Measurements from ENCODE around the gene PLGRKT. TPM values are rescaled to one million over a fixed set of nuclear protein-coding genes. Genes with fewer than 3 reads are reported as not detected.

PLGRKT gene
- total RNA-seq, 1 experiment from 2014 or later: 15.1 TPM

DNA sequence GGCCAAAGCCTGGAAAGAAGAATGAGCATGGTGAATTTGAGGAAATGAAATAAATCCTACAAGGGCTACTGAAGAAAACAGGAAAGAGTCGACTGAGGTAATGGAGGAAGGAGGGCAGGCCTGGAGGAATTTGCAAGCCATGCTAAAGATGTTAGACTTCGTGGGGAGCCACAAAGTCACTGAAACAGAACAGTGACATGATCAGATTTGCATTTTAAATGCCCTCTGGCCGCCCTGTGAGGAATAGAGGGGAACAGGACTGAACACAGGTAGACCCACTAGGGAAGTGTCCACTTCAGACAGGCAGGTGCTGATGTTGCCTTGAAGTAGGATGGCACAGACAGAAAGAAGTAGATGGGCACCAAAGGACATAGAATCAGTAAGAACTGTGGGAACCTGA, 55.2 kb downstream of the PLGRKT start:
- intact Hi-C loops (cut with micrococcal nuclease; ENCODE audit: unreplicated experiment): no loop called here
- H3K36me3 Mint-ChIP-seq (ENCODE audit: insufficient read depth, unreplicated experiment): no peaks in the 10 kb centered on the region
- no peak overlapping the region for H3K27ac Mint-ChIP-seq (ENCODE audit: unreplicated experiment)
- no peaks in the 10 kb centered on the region for H3K9me3 Mint-ChIP-seq (ENCODE audit: low read depth, unreplicated experiment)
- TF ChIP-seq, protein P1, sequence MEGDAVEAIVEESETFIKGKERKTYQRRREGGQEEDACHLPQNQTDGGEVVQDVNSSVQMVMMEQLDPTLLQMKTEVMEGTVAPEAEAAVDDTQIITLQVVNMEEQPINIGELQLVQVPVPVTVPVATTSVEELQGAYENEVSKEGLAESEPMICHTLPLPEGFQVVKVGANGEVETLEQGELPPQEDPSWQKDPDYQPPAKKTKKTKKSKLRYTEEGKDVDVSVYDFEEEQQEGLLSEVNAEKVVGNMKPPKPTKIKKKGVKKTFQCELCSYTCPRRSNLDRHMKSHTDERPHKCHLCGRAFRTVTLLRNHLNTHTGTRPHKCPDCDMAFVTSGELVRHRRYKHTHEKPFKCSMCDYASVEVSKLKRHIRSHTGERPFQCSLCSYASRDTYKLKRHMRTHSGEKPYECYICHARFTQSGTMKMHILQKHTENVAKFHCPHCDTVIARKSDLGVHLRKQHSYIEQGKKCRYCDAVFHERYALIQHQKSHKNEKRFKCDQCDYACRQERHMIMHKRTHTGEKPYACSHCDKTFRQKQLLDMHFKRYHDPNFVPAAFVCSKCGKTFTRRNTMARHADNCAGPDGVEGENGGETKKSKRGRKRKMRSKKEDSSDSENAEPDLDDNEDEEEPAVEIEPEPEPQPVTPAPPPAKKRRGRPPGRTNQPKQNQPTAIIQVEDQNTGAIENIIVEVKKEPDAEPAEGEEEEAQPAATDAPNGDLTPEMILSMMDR (IDR thresholded peaks at IDR 0.05; ENCODE audit: unreplicated experiment): no peak
- BruUV-seq (replicated peaks): no TSS peak
- H3K4me1 Mint-ChIP-seq (ENCODE audit: low read depth, unreplicated experiment): no peaks in the 10 kb centered on the region
- H3K4me3 Mint-ChIP-seq (ENCODE audit: low read depth, unreplicated experiment): no peak overlapping the region
- H3K27me3 Mint-ChIP-seq (ENCODE audit: unreplicated experiment): no peaks in the 10 kb centered on the region
- DNase-seq: no peak
- CTCF ChIA-PET: no interaction called here

DNA sequence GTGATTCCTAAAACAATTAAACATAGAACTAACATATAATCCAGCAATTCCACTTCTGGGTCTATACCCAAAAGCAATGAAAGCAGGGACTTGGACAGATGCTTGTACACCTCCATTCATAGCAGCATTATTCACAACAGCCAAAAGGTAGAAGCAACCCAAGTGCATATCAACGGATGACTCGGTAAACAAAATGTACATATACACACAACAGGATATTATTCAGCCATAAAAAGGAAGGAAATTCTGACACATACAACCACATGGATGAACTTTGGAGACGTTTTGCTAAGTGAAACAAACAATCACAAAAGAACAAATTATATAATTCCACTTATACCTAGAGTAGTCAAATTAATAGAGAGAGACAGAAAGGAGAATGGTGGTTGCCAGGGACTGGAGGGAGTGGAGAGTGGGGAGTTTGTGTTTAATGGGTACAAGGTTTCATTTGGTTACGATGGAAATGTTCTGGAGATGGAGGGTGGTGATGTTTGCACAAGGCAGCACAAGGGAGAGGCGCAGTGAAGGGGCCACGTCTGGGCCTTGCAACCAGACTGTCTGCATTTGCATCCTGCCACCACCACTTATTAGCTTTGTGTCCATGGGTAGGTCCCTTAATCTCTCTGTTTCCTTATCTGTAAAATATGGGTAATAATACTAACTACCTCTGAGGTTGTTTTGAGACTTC, 61.8 kb downstream of the PLGRKT start:
- Mint-ChIP-seq H3K4me1 (ENCODE audit: low read depth, unreplicated experiment) (peaks cover 9% of the 10 kb centered on the region), H3K36me3 (ENCODE audit: insufficient read depth, unreplicated experiment) (no peaks in the 10 kb centered on the region), H3K4me3 (ENCODE audit: low read depth, unreplicated experiment) (no peak overlapping the region), H3K27me3 (ENCODE audit: unreplicated experiment) (no peaks in the 10 kb centered on the region), H3K27ac (ENCODE audit: unreplicated experiment) (no peak overlapping the region), H3K9me3 (ENCODE audit: low read depth, unreplicated experiment) (no peaks in the 10 kb centered on the region)
- TF ChIP-seq, protein P1 (IDR thresholded peaks at IDR 0.05; ENCODE audit: unreplicated experiment): no peak
- CTCF ChIA-PET: no interaction called here
- DNase-seq: no peak
- intact Hi-C loops (cut with micrococcal nuclease; ENCODE audit: unreplicated experiment): no loop called here
- no TSS peak for BruUV-seq (replicated peaks)

DNA sequence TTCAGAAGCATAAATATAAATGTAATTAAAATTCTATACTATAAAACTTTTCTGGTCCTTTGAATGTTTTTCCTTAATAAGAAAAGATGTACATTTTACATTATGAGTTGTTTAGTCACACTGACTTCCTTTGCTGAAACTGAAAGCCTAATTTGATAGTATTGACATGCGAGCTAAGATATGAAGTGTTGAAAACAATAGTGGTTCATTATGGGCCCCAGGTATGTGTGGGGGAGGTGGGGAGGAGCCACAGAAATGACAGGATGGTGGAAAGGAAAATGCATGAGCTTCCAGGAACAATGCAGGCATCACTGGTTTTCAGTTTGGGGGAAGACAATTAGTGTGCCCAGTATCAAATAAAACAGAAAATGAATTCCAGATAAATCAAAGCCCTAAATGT, 62.6 kb downstream of the PLGRKT start:
- intact Hi-C loops (cut with micrococcal nuclease; ENCODE audit: unreplicated experiment): no loop called here
- Mint-ChIP-seq H3K36me3 (ENCODE audit: insufficient read depth, unreplicated experiment) (no peaks in the 10 kb centered on the region), H3K27ac (ENCODE audit: unreplicated experiment) (no peak overlapping the region), H3K27me3 (ENCODE audit: unreplicated experiment) (no peaks in the 10 kb centered on the region), H3K4me1 (ENCODE audit: low read depth, unreplicated experiment) (peaks cover 9% of the 10 kb centered on the region), H3K9me3 (ENCODE audit: low read depth, unreplicated experiment) (no peaks in the 10 kb centered on the region), H3K4me3 (ENCODE audit: low read depth, unreplicated experiment) (no peak overlapping the region)
- DNase-seq: peak; percentile 7
- CTCF ChIA-PET: no interaction called here
- BruUV-seq (replicated peaks): no TSS peak
- TF ChIP-seq, protein P1 (IDR thresholded peaks at IDR 0.05; ENCODE audit: unreplicated experiment): no peak

DNA sequence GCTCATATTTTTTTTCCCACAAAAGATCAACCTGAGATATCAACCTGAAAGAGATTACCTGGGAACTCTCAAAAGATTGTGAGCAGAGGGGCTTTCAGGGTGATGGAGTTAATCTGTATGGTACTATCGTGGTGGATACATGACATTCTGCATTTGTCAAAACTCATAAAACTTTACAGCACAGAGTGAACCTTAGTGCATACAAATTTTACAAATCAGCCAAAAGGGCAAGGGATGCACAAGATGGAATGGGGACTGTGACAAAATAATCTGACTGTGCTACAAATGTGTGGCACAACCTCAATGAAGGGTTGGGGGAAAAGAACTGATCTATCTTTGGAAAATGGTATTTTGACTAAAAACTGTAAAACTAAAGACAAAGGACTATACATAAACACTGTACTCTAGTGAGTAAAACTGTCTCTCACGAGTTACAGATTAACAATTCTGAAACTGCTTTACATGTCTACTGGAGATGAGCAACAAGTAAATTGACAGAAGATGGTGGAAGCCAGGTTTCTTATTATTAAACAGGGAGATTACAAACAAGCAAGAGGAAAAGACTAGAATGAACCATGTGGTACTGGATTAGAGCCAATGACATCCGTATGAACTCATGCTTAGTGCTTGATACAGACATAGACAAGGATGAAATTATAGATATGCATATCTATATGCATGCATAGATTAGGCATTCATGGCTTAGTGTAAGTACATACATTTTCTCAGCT, 73.3 kb downstream of the PLGRKT start:
- TF ChIP-seq, protein P1 (IDR thresholded peaks at IDR 0.05; ENCODE audit: unreplicated experiment): no peak
- Mint-ChIP-seq H3K4me3 (ENCODE audit: low read depth, unreplicated experiment) (no peak overlapping the region), H3K9me3 (ENCODE audit: low read depth, unreplicated experiment) (no peaks in the 10 kb centered on the region), H3K27me3 (ENCODE audit: unreplicated experiment) (no peaks in the 10 kb centered on the region), H3K4me1 (ENCODE audit: low read depth, unreplicated experiment) (no peaks in the 10 kb centered on the region), H3K27ac (ENCODE audit: unreplicated experiment) (no peak overlapping the region), H3K36me3 (ENCODE audit: insufficient read depth, unreplicated experiment) (no peaks in the 10 kb centered on the region)
- DNase-seq: no peak
- CTCF ChIA-PET: no interaction called here
- BruUV-seq (replicated peaks): no TSS peak
- intact Hi-C loops (cut with micrococcal nuclease; ENCODE audit: unreplicated experiment): no loop called here
